Loucy (cell line): ENCODE data around the gene FAM20C.

Source experiments
- H2AFZ ChIP-seq: fragments of 200-600 bp; sonication (generic); 2 replicates; pipeline ENCODE4 v1.6.0; 2016; ENCODE audit warnings: antibody characterized with exemption, mild to moderate bottlenecking, low read length, moderate library complexity
- H3F3A ChIP-seq: fragments of 200-600 bp; 2 replicates; pipeline ENCODE4 v1.6.0; 2016; ENCODE audit warnings: antibody characterized with exemption, low read depth, mild to moderate bottlenecking
- H3K27me3 ChIP-seq: fragments of 200-600 bp; sonication (generic); 2 replicates; pipeline ENCODE4 v1.6.1; 2014; ENCODE audit warnings: low read length, mild to moderate bottlenecking; ENCODE audit not compliant: insufficient read depth, poor library complexity, severe bottlenecking
- H3K36me3 ChIP-seq: fragments of 200-600 bp; sonication (generic); 2 replicates; pipeline ENCODE4 v1.6.1; 2016; ENCODE audit warnings: low read length; ENCODE audit not compliant: insufficient read depth
- H3K4me1 ChIP-seq: fragments of 200-600 bp; sonication (generic); 2 replicates; pipeline ENCODE4 v1.5.1; 2014; ENCODE audit warnings: low read length, mild to moderate bottlenecking; ENCODE audit not compliant: insufficient read depth, poor library complexity, severe bottlenecking
- H3K4me2 ChIP-seq: fragments of 200-600 bp; sonication (generic); 2 replicates; pipeline ENCODE4 v1.6.0; 2014; ENCODE audit warnings: antibody characterized with exemption, low read length, low read depth, mild to moderate bottlenecking; ENCODE audit not compliant: poor library complexity, severe bottlenecking
- H3K4me3 ChIP-seq: fragments of 200-600 bp; sonication (generic); 2 replicates; pipeline ENCODE4 v1.5.1; 2014; ENCODE audit warnings: low read length, mild to moderate bottlenecking, mixed read lengths; ENCODE audit not compliant: poor library complexity, severe bottlenecking
- H3K79me2 ChIP-seq: fragments of 200-600 bp; sonication (generic); 2 replicates; pipeline ENCODE4 v1.6.1; 2014; ENCODE audit warnings: low read length; ENCODE audit not compliant: insufficient read depth
- H3K9ac ChIP-seq: fragments of 200-600 bp; sonication (generic); 2 replicates; pipeline ENCODE4 v1.6.0; 2014; ENCODE audit warnings: mild to moderate bottlenecking, low read depth, low read length, moderate library complexity; ENCODE audit not compliant: poor library complexity, severe bottlenecking
- H3K9me2 ChIP-seq: fragments of 200-600 bp; sonication (generic); replicated peaks from 2 replicates; pipeline ENCODE4 v1.6.1; 2016; ENCODE audit warnings: low read depth, low read length, mixed read lengths
- H3K9me3 ChIP-seq: fragments of 200-600 bp; sonication (generic); 2 replicates; pipeline ENCODE4 v1.6.1; 2014; ENCODE audit warnings: mild to moderate bottlenecking, antibody characterized with exemption, low read length, low read depth; ENCODE audit not compliant: insufficient read depth
- H4K20me1 ChIP-seq: fragments of 200-600 bp; sonication (generic); 2 replicates; pipeline ENCODE4 v1.6.0; 2014; ENCODE audit warnings: antibody characterized with exemption, low read length, mild to moderate bottlenecking; ENCODE audit not compliant: insufficient read depth, poor library complexity, severe bottlenecking
- EZH2phosphoT487 ChIP-seq: fragments of 200-600 bp; IDR thresholded peaks from 2 replicates; pipeline ENCODE4 v1.6.1; 2018; ENCODE audit warnings: antibody characterized with exemption, mild to moderate bottlenecking, moderate library complexity, borderline replicate concordance
- TF ChIP-seq, protein P1 (sequence below): fragments of 200-600 bp; sonication (generic); conservative IDR thresholded peaks from 2 replicates; pipeline ENCODE4 v1.5.1; 2014; ENCODE audit warnings: mild to moderate bottlenecking, antibody characterized with exemption, low read length

The FAM20C gene

DNA sequence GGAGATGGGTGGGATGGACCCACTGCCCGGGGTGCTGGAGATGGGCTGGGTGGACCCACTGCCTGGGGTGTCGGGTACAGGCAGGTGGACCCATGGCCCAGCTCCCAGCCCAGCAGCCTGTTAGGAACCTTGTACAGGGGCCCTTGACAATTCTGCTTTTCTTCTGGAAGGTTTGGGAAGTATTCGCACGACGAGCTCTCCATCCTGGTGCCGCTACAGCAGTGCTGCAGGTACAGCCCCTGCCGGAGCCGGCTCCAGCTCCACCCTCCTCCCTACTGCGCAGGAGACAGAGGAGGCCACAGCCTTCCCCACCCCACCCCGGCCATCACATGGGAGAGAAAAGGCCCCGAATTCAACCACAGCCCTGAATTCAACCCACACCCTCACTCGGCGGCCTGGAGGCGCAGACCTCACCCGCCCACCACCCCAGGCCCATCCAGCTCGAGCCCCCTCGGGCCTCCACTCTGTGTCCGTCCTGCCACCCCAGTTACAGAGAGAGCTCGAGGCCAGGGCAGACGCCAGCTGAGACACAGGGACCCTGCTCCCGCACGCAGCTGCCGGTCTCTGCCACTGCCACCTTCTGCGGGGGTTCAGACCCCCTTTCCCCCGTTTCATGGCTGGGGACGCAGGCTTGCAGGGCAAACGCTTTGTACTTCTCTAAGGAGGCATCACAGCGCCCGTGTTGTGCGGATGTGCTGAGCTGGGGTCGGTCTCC is 66.3 kb downstream of the FAM20C start:
- Histone ChIP-seq H3K27me3 (no peaks in the 10 kb centered on the region), H3F3A (no peaks in the 10 kb centered on the region), H3K4me1 (no peaks in the 10 kb centered on the region), H3K79me2 (no peaks in the 10 kb centered on the region), H4K20me1 (no peaks in the 10 kb centered on the region), H3K9ac (no peak overlapping the region), H3K4me2 (no peak overlapping the region), H2AFZ (no peak overlapping the region), H3K36me3 (no peaks in the 10 kb centered on the region), H3K9me3 (peaks cover 44% of the 10 kb centered on the region; the same call in 1 of the 2 replicates), H3K4me3 (no peak overlapping the region), H3K9me2 (no peaks in the 10 kb centered on the region)
- TF ChIP-seq, protein P1, sequence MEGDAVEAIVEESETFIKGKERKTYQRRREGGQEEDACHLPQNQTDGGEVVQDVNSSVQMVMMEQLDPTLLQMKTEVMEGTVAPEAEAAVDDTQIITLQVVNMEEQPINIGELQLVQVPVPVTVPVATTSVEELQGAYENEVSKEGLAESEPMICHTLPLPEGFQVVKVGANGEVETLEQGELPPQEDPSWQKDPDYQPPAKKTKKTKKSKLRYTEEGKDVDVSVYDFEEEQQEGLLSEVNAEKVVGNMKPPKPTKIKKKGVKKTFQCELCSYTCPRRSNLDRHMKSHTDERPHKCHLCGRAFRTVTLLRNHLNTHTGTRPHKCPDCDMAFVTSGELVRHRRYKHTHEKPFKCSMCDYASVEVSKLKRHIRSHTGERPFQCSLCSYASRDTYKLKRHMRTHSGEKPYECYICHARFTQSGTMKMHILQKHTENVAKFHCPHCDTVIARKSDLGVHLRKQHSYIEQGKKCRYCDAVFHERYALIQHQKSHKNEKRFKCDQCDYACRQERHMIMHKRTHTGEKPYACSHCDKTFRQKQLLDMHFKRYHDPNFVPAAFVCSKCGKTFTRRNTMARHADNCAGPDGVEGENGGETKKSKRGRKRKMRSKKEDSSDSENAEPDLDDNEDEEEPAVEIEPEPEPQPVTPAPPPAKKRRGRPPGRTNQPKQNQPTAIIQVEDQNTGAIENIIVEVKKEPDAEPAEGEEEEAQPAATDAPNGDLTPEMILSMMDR, result no peak
- no peak for TF ChIP-seq EZH2phosphoT487

DNA sequence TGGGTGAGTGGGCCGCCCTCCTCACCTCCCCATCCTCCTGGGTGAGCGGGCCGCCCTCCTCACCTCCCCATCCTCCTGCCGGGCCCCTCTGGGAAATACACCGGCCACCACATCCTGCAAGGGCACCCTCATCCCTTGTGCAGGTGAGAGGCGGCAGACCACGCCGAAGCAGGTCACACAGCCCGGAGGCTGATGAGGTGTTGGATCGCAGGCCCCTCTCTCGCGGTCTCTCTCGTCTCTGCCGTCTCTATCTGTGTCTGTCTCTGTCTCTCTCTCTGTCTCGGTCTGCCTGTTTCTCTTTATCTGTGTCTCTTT is 66.8 kb downstream of the FAM20C start:
- Histone ChIP-seq H3K79me2 (no peaks in the 10 kb centered on the region), H3K27me3 (no peaks in the 10 kb centered on the region), H3K4me3 (no peak overlapping the region), H3K9me3 (peaks cover 42% of the 10 kb centered on the region; the same call in 1 of the 2 replicates), H3K36me3 (no peaks in the 10 kb centered on the region), H3F3A (no peaks in the 10 kb centered on the region), H3K9me2 (no peaks in the 10 kb centered on the region), H3K4me2 (no peak overlapping the region), H4K20me1 (no peaks in the 10 kb centered on the region), H2AFZ (no peak overlapping the region), H3K9ac (no peak overlapping the region), H3K4me1 (no peaks in the 10 kb centered on the region)
- TF ChIP-seq, protein P1, result no peak
- TF ChIP-seq EZH2phosphoT487, result no peak

DNA sequence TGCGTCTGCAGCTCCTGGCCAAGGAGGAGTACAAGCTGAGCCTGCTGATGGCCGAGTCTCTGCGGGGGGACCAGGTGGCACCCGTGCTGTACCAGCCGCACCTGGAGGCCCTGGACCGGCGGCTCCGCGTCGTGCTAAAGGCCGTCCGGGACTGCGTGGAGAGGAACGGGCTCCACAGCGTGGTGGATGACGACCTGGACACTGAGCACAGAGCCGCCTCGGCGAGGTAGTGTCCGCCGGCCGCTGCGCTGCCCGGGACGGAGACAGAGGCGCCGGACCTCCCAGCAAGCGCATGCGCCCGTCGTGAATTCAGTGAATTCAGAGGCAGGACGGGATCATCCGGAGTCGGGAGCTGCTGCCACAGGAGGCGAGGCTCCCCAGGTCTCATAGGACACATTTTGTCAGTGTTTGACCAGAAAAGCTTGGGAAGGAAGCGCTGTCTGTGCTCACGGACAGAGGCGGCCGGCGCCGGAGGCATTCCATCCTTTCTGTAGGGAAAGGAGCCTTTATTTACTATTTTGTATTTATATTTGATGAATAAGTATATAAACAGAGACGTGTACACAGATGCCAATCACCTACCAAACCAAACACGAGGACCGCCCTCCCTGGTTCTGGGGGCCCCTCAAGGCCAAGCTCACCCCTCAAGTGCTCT is 67.5 kb downstream of the FAM20C start:
- H3K9ac ChIP-seq, result no peak overlapping the region
- H3K4me3 ChIP-seq, result no peak overlapping the region
- H3K36me3 ChIP-seq, result no peaks in the 10 kb centered on the region
- H3K4me2 ChIP-seq, result no peak overlapping the region
- H3K4me1 ChIP-seq, result no peaks in the 10 kb centered on the region
- TF ChIP-seq EZH2phosphoT487, result no peak
- TF ChIP-seq, protein P1, result no peak
- no peaks in the 10 kb centered on the region for H3K79me2 ChIP-seq
- H3F3A ChIP-seq, result no peaks in the 10 kb centered on the region
- no peak overlapping the region for H2AFZ ChIP-seq
- H3K9me3 ChIP-seq, result peaks cover 39% of the 10 kb centered on the region; the same call in 1 of the 2 replicates
- H3K9me2 ChIP-seq, result no peaks in the 10 kb centered on the region
- H4K20me1 ChIP-seq, result no peaks in the 10 kb centered on the region
- H3K27me3 ChIP-seq, result no peaks in the 10 kb centered on the region
